Activated CD4-positive, alpha-beta T cell treated with anti-CD3 and anti-CD28 coated beads for 1 hour (primary cell): ENCODE results near the gene ZNF625.
"Not testable (repeated sequence)": the region's sequence is repeated elsewhere in the genome, so short reads cannot be mapped to it uniquely, and the experiment has no call there.

ENCODE experiments used
- DNase-seq: peaks from one replicate; pipeline ENCODE4 v3.0.0-alpha.2; 2020

Gene ZNF625

DNA sequence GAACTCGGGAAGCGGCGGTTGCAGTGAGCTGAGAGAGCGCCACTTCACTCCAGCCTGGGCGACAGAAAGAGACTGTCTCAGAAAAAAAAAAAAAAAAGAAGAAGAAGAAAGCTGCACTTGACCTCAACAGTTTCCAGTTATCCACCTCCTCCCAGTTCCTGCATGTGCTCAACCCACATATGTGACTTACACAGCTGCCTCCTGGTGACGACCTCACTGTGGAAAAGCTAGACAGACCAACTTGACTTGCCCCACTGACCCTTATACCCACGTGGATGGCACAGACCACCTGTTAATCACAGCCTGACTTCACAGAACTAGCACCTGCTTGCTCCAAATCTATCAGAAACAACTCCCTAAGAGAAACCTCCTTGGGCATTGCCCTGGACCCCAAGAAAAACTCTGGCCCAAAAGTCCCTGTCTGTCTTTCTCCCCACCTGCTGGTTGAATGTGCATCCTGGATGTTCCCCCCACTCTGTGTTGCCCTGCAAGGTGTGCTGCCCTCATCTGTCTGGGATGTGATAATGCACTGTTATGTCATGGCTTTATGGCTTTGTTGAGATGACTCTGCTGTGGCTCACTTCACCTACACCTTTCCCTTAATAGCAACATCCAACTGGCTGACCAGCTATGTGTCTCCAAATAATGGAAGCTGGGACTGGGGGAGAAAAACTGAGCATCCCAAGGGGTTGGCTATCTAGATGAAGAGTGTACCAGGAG, 19.2 kb downstream of the ZNF625 start:
- DNase-seq: no peak

DNA sequence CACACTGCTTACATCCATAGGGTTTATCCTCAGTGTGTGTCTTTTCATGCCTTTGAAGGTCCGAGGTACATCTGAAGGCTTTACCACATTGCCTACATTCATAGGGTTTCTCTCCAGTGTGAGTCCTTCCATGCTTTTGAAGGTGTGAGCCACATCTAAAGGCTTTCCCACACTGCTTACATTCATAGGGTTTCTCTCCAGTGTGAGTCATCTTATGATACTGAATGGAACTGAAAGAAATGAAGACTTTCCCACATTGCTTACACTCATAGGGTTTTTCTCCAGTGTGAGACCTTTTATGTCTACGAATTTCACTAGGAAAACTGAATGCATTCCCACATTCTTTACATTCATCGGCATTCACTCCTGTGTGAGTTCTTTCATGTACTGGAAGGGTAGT, 23.5 kb downstream of the ZNF625 start:
- DNase-seq: no peak

DNA sequence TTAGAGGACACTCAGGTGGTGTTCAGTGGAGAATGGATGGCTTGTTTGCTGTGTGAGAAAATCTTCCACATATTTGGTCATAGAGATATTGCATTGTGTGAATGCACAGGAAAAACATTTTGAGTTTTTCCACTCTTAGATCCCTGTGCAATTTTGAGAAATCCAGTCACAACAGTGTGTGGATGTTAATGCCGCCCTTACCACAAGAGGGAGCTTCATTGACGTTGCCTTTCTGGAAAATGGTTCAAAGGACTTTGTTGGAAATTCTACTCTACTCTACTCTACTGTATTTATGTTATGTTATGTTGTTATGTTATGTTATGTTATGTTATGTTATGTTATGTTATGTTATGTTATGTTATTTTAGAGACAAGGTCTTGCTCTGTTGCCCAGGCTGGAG, 29.8 kb downstream of the ZNF625 start:
- no peak for DNase-seq

DNA sequence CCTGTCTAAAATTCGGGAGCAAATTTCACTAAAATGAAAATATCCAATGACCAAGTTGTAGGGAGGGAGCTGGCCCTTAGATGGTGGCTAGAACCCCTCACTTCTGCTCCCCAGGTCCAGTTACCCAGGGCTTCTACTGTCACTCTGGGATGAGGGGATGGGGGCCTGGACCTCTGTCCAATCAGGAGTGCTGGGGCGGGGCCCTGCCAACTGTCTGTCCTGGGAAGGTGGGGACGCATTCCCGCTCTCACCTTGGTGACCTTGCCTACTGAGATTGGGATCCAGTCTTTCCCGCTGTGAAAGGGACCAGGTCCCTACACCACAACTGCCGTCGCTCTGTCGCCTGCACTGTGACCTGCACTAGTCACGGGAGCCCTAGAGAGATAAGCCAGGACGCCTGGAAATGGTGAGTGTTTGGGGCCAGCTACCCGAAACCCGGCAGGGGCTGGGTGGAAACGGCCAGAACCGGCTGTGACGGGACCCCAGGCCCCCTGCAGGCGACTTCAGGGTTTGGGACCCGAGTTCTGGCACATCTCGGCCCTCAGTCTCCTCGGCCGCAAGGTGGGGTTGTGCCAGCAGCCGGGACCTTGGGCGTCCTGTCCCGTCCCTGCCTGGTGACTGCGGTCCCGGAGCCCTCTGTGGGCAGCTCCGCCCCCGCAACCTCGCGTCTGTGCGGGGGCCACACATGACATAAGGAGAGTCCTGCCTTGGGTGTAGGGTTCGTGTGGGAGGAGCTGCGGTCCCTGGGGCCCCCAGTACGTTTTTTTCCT, 39.1 kb downstream of the ZNF625 start:
- DNase-seq: no peak

DNA sequence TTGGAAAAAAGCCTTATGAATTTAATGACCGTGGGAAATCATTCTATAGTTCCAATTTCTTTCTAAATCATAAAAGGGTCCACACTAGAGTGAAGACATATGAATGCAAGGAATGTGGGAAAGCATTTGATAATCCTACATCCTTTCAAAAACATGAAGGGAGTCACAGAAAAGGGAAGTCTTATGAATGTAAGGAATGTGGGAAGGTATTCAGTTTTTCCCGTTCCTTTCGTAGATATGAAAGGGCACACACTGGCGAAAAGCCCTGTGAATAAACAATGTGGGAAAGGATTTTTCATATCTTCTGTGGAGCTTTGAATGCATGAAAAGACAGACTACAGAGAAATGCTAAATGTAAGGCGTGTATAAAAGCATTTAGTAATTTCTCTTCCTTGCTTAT, 43.4 kb downstream of the ZNF625 start:
- DNase-seq: no peak

DNA sequence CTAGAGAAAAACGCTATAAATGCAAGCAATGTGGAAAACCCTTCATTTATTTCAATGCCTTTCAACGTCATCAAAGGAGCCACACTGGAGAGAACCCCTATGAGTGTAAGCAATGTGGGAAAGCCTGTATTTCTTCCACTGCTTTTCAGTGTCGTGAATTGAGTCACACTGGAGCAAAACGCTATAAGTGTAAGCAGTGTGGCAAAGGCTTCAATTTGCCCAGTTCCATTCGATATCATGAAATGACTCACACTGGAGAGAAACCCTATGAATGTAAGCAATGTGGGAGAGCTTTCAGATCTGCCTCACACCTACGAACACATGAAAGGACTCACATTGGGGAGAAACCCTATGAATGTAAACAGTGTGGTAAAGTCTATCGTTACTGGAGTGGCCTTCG, 43.8 kb downstream of the ZNF625 start:
- no peak for DNase-seq

DNA sequence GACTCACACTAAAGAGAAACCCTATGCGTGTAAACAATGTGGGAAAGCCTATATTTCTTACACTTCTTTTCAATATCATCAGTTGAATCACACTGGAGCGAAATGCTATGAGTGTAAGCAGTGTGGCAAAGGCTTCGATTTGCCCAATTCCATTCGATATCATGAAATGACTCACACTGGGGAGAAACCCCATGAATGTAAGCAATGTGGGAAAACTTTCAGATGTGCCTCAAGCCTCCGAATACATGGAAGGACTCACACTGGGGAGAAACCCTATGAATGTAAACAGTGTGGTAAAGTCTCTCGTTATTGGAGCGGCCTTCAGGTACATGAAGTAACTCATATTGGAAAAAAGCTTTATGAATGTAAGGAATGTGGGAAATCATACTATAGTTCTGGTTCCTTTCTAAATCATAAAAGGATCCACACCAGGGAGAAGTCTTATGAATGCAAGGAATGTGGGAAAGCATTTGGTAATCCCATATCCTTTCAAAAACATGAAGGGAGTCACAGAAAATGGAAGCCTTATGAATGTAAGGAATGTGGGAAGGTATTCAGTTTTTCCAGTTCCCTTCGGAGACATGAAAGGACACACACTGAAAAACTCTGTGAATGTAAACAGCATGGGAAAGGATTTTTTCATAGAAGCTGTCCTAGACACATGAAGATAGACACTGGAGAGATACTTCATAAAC, 44.4 kb downstream of the ZNF625 start:
- DNase-seq: no peak

DNA sequence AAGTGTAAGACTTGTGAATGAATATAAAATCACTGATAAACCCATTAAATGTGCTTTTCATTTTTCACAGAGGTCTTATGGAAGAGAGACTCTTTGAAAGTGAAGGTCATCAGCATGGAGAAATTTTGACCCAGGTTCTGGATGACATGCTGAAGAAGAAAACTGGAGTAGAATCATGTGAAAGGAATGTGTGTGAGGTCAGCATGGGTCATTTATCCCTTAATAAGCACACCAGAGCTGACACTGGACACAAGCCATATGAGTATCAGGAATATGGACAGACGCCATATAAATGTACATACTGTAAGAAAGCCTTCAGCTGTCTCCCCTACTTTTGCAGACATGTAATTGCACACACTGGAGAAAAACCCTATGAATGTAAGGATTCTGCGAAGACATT, 45.4 kb downstream of the ZNF625 start:
- DNase-seq: no peak

DNA sequence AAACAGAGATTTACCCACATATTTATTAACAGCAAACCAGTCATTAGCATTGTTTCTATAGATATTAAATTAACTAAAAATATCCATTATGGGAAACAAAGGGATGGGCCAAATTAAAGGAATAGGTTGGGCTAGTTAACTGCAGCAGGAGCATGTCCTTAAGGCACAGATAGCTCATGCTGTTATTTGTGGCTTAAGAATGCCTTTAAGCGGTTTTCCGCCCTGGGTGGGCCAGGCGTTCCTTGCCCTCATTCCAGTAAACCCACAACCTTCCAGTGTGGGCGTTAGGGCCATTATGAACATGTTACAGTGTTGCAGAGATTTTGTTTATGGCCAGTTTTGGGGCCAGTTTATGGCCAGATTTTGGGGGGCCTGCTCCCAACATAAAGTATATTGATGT, 52.6 kb downstream of the ZNF625 start:
- DNase-seq: not testable (repeated sequence)

DNA sequence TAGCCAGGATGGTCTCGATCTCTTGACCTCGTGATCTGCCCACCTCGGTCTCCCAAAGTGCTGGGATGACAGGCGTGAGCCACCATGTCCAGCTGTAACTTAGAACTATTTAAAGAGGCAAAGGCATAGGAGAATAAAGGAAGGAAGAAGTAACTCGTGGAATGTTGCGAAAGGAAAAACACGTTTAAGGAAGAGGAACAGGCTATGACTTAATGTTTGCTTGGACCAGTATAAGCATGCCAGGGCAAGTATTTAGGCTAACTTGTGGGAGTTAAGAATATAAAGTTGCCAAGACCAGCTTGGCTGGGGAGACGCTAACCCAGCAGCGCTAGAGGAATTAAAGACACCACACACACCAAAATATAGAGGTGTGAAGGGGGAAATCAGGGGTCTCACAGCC, 58.5 kb downstream of the ZNF625 start:
- DNase-seq: no peak

DNA sequence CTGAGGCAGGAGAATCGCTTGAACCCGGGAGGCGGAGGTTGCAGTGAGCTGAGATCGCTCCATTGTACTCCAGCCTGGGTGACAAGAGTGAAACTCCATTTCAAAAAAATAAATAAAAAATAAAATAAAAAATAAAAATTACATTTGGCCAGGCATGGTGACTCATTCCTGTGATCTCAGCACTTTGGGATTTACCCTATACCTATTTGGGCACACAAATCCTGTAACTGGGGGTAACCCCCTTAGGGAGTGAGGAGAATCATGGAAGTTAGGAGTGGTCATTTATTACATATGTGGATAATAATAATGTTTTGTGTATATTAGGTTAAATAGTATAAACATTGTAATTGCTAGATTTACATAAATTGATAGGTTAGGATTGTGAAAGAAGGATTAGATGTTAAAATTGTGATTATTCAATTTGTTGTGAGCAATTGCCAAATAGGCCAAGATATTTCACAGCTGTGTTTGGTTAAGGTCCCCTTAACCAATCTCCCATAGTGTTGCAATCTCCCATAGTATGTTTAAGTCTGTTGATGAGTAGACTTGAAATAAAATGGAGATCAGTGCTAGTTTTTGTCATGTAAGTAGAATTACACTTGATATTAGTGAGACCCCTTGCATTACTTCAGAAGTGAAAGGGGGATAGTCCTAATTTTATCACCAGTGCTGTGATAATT, 61.3 kb downstream of the ZNF625 start:
- no peak for DNase-seq
